ENCODE measurements around the gene FCHSD2. TPM values are rescaled to one million over a fixed set of nuclear protein-coding genes. Genes with fewer than 3 reads are reported as not detected.

The FCHSD2 gene
- total and polyA plus RNA-seq, 2 donors from 2014 or later: 8.0 to 58.7 TPM

GRCh38 chr11:72826942-72827480, 315.1 kb downstream of the FCHSD2 start:
- H3K36me3 ChIP-seq (ENCODE audit: control insufficient read depth in 2 of 3, insufficient read depth in 3 of 3, low read length in 3 of 3): no peaks in the 10 kb centered on the region
- no peak for FAIRE-seq
- intact Hi-C loops (cut with DNase I): no loop called here
- peaks cover 0 to 8% (median 0%) of the 10 kb centered on the region in 3 donors for H3K4me1 ChIP-seq (ENCODE audit: control insufficient read depth in 2 of 3, insufficient read depth in 2 of 3, low read depth in 1 of 3, low read length in 3 of 3)
- TF ChIP-seq, protein P1, sequence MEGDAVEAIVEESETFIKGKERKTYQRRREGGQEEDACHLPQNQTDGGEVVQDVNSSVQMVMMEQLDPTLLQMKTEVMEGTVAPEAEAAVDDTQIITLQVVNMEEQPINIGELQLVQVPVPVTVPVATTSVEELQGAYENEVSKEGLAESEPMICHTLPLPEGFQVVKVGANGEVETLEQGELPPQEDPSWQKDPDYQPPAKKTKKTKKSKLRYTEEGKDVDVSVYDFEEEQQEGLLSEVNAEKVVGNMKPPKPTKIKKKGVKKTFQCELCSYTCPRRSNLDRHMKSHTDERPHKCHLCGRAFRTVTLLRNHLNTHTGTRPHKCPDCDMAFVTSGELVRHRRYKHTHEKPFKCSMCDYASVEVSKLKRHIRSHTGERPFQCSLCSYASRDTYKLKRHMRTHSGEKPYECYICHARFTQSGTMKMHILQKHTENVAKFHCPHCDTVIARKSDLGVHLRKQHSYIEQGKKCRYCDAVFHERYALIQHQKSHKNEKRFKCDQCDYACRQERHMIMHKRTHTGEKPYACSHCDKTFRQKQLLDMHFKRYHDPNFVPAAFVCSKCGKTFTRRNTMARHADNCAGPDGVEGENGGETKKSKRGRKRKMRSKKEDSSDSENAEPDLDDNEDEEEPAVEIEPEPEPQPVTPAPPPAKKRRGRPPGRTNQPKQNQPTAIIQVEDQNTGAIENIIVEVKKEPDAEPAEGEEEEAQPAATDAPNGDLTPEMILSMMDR (IDR thresholded peaks at IDR 0.05; ENCODE audit: borderline replicate concordance, extremely low read depth, insufficient read depth): no peak
- no peak overlapping the region for H3K27ac ChIP-seq (ENCODE audit: low read depth in 2 of 2, low read length in 2 of 2)
- no peak overlapping the region for H3K4me3 ChIP-seq (ENCODE audit: low read length in 3 of 3)
- H3K27me3 ChIP-seq (ENCODE audit: control insufficient read depth, insufficient read depth, low read length): no peaks in the 10 kb centered on the region
- no peak overlapping the region for H3K9ac ChIP-seq (ENCODE audit: low read length in 3 of 3)
- no peaks in the 10 kb centered on the region for H3K9me3 ChIP-seq (ENCODE audit: control insufficient read depth in 2 of 3, insufficient read depth in 1 of 3, low read length in 3 of 3)
- DNase-seq: no peak

GRCh38 chr11:72826191-72826941, 315.8 kb downstream of the FCHSD2 start:
- Histone ChIP-seq H3K9ac (ENCODE audit: low read length in 3 of 3) (no peak overlapping the region), H3K27me3 (ENCODE audit: control insufficient read depth, insufficient read depth, low read length) (no peaks in the 10 kb centered on the region), H3K4me3 (ENCODE audit: low read length in 3 of 3) (no peak overlapping the region), H3K36me3 (ENCODE audit: control insufficient read depth in 2 of 3, insufficient read depth in 3 of 3, low read length in 3 of 3) (no peaks in the 10 kb centered on the region), H3K4me1 (ENCODE audit: control insufficient read depth in 2 of 3, insufficient read depth in 2 of 3, low read depth in 1 of 3, low read length in 3 of 3) (peaks cover 0 to 8% (median 0%) of the 10 kb centered on the region in 3 donors), H3K9me3 (ENCODE audit: control insufficient read depth in 2 of 3, insufficient read depth in 1 of 3, low read length in 3 of 3) (no peaks in the 10 kb centered on the region), H3K27ac (ENCODE audit: low read depth in 2 of 2, low read length in 2 of 2) (no peak overlapping the region)
- DNase-seq (no peak), FAIRE-seq (no peak)
- intact Hi-C loops (cut with DNase I): no loop called here
- TF ChIP-seq, protein P1 (IDR thresholded peaks at IDR 0.05; ENCODE audit: borderline replicate concordance, extremely low read depth, insufficient read depth): no peak

DNA sequence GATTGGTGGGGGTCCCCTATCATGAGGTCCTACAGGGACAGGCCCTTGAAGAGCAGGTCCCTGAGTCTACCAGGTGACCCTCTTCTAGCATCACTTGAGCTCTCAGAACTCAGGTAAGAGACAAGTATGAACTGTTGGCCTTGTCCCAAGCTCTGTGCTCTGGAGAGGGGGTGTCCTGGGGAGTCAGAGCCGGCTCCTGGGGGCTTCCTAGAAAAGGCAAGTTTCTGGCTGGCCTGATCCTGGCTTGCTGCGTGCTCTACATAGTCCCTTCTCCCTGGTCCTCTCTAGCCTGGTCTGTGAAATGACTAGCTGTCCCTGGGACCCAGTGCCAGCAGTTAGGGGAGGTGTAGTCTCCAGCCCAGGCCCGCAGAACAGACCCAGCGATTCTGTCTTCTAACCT, 316.5 kb downstream of the FCHSD2 start:
- no peak overlapping the region for H3K27ac ChIP-seq (ENCODE audit: low read depth in 2 of 2, low read length in 2 of 2)
- intact Hi-C loops (cut with DNase I): no loop called here
- FAIRE-seq: no peak

More for the DNA sequence above, 316.5 kb downstream of the FCHSD2 start:
- Histone ChIP-seq H3K27me3 (ENCODE audit: control insufficient read depth, insufficient read depth, low read length) (no peaks in the 10 kb centered on the region), H3K4me3 (ENCODE audit: low read length in 3 of 3) (no peak overlapping the region), H3K36me3 (ENCODE audit: control insufficient read depth in 2 of 3, insufficient read depth in 3 of 3, low read length in 3 of 3) (no peaks in the 10 kb centered on the region), H3K9me3 (ENCODE audit: control insufficient read depth in 2 of 3, insufficient read depth in 1 of 3, low read length in 3 of 3) (no peaks in the 10 kb centered on the region), H3K4me1 (ENCODE audit: control insufficient read depth in 2 of 3, insufficient read depth in 2 of 3, low read depth in 1 of 3, low read length in 3 of 3) (peaks cover 0 to 13% (median 0%) of the 10 kb centered on the region in 3 donors), H3K9ac (ENCODE audit: low read length in 3 of 3) (no peak overlapping the region)
- DNase-seq: no peak
- TF ChIP-seq, protein P1 (IDR thresholded peaks at IDR 0.05; ENCODE audit: borderline replicate concordance, extremely low read depth, insufficient read depth): no peak

Data from kidney (tissue), 14 donors.